Tibial artery (tissue), 4 donors: ENCODE results near the gene SORBS2.

ENCODE experiments used
- DNase-seq, 2 donors: peaks; one replicate each; pipeline ENCODE4 v3.0.0-alpha.2; 2019
- H3K27ac ChIP-seq, 2 donors: fragments of 200-600 bp; sonication (generic) in 1 of 2; 1 replicate in 1 of 2; 2 replicates in 1 of 2; pipeline ENCODE4 v1.5.1; 2018 to 2019; ENCODE audit warnings: mild to moderate bottlenecking in 1 of 2
- H3K27me3 ChIP-seq, 2 donors: fragments of 200-600 bp; sonication (generic) in 1 of 2; one replicate each; pipeline versions ENCODE4 v1.5.1 to v1.6.0; 2016 to 2019
- H3K36me3 ChIP-seq, 3 donors: fragments of 200-600 bp; sonication (generic) in 2 of 3; one replicate each; pipeline ENCODE4 v1.5.1; 2016 to 2019; ENCODE audit warnings: mild to moderate bottlenecking in 2 of 3
- H3K4me1 ChIP-seq, 4 donors: fragments of 200-600 bp; sonication (generic) in 2 of 4; 1 replicate in 3 of 4; 2 replicates in 1 of 4; pipeline ENCODE4 v1.5.1; 2016 to 2019
- H3K4me3 ChIP-seq, 2 donors: fragments of 200-600 bp; sonication (generic) in 1 of 2; 1 replicate in 1 of 2; 2 replicates in 1 of 2; pipeline ENCODE4 v1.5.1; 2018 to 2019; ENCODE audit warnings: mild to moderate bottlenecking in 2 of 2
- H3K9me3 ChIP-seq, 3 donors: fragments of 200-600 bp; sonication (generic) in 1 of 3; one replicate each; pipeline ENCODE4 v1.5.1; 2016 to 2019
- CTCF ChIP-seq, 2 experiments: fragments of 200-600 bp in 1 of 2; fragments of 450-650 bp in 1 of 2; IDR thresholded peaks; one replicate each; pipeline ENCODE4 v1.5.1; 2017 to 2019; ENCODE audit warnings: antibody characterized with exemption in 2 of 2, mild to moderate bottlenecking in 1 of 2, moderate library complexity in 1 of 2
- intact Hi-C: fragments of 100-400 bp; cut with DNase I; formaldehyde crosslinking; loops from one replicate; pipeline ENCODE4 v1.15.0; 2023; ENCODE audit warnings: low total_unique reads

Gene SORBS2

GRCh38 chr4:185734214-185734613, 77.8 kb downstream of the SORBS2 start:
- no peaks in the 10 kb centered on the region for H3K27me3 ChIP-seq
- intact Hi-C loops = loop anchor here (10.0 kb wide), 1 partner anchor 79 kb away; no protein-coding TSS in a partner anchor
- no peak for TF ChIP-seq CTCF (IDR thresholded peaks at IDR 0.05)
- peaks cover 0 to 96% (median 55%) of the 10 kb centered on the region in 4 donors for H3K4me1 ChIP-seq
- H3K4me3 ChIP-seq = no peak overlapping the region
- no peaks in the 10 kb centered on the region for H3K9me3 ChIP-seq
- H3K27ac ChIP-seq = peak overlapping the region; percentile 84 to 89
- H3K36me3 ChIP-seq = peaks cover 10 to 20% (median 10%) of the 10 kb centered on the region in 3 donors
- no peak for DNase-seq

GRCh38 chr4:185730849-185731608, 81.0 kb downstream of the SORBS2 start:
- peaks cover 10 to 20% (median 10%) of the 10 kb centered on the region in 3 donors for H3K36me3 ChIP-seq
- peak; percentile 45 to 57 for TF ChIP-seq CTCF (IDR thresholded peaks at IDR 0.05)
- no peaks in the 10 kb centered on the region for H3K27me3 ChIP-seq
- H3K4me3 ChIP-seq = no peak overlapping the region
- H3K9me3 ChIP-seq = no peaks in the 10 kb centered on the region
- peaks cover 0 to 95% (median 34%) of the 10 kb centered on the region in 4 donors for H3K4me1 ChIP-seq
- intact Hi-C loops = loop anchor here (10.0 kb wide), 1 partner anchor 76 kb away; no protein-coding TSS in a partner anchor
- DNase-seq = no peak
- peak overlapping the region; percentile 84 to 89 for H3K27ac ChIP-seq

GRCh38 chr4:185730387-185730786, 81.6 kb downstream of the SORBS2 start:
- Histone ChIP-seq H3K27ac (peak overlapping the region; percentile 84 to 89), H3K4me3 (no peak overlapping the region), H3K36me3 (peaks cover 10 to 20% (median 10%) of the 10 kb centered on the region in 3 donors), H3K4me1 (peaks cover 0 to 95% (median 34%) of the 10 kb centered on the region in 4 donors), H3K27me3 (no peaks in the 10 kb centered on the region), H3K9me3 (no peaks in the 10 kb centered on the region)
- DNase-seq = no peak
- intact Hi-C loops = loop anchor here (10.0 kb wide), 1 partner anchor 76 kb away; no protein-coding TSS in a partner anchor
- TF ChIP-seq CTCF (IDR thresholded peaks at IDR 0.05) = no peak

- Histone ChIP-seq H3K27ac (peak overlapping the region; percentile 84 to 89), H3K36me3 (peaks cover 10 to 20% (median 10%) of the 10 kb centered on the region in 3 donors), H3K9me3 (no peaks in the 10 kb centered on the region), H3K4me1 (peaks cover 0 to 95% (median 26%) of the 10 kb centered on the region in 4 donors), H3K4me3 (no peak overlapping the region), H3K27me3 (no peaks in the 10 kb centered on the region)
- intact Hi-C loops = no loop called here
- DNase-seq = no peak
- no peak for TF ChIP-seq CTCF (IDR thresholded peaks at IDR 0.05)
Observed at GRCh38 chr4:185729391-185729804, 82.6 kb downstream of the SORBS2 start.

GRCh38 chr4:185728893-185729292, 83.1 kb downstream of the SORBS2 start:
- H3K27ac ChIP-seq = peak overlapping the region; percentile 84 to 89
- H3K9me3 ChIP-seq = no peaks in the 10 kb centered on the region

More at GRCh38 chr4:185728893-185729292, 83.1 kb downstream of the SORBS2 start:
- TF ChIP-seq CTCF (IDR thresholded peaks at IDR 0.05) = no peak
- DNase-seq = no peak
- peaks cover 9 to 17% (median 10%) of the 10 kb centered on the region in 3 donors for H3K36me3 ChIP-seq
- H3K4me3 ChIP-seq = no peak overlapping the region
- peaks cover 0 to 95% (median 26%) of the 10 kb centered on the region in 4 donors for H3K4me1 ChIP-seq
- H3K27me3 ChIP-seq = no peaks in the 10 kb centered on the region
- intact Hi-C loops = no loop called here
